IPS-18a (cell line): ENCODE results near the gene OR51T1.

Source experiments
- H3K27ac ChIP-seq: one replicate; pipeline ENCODE4 v1.5.1; 2013; ENCODE audit warnings: low read length
- H3K27me3 ChIP-seq: one replicate; pipeline ENCODE4 v1.6.1; 2013; ENCODE audit warnings: mild to moderate bottlenecking, low read length; ENCODE audit not compliant: control insufficient read depth, insufficient read depth
- H3K36me3 ChIP-seq: one replicate; pipeline ENCODE4 v1.6.1; 2013; ENCODE audit warnings: low read depth, low read length; ENCODE audit not compliant: control insufficient read depth
- H3K4me1 ChIP-seq: one replicate; pipeline ENCODE4 v1.6.1; 2013; ENCODE audit warnings: low read depth, low read length; ENCODE audit not compliant: control insufficient read depth
- H3K4me3 ChIP-seq: one replicate; pipeline ENCODE4 v1.5.1; 2013; ENCODE audit warnings: low read length
- H3K9ac ChIP-seq: one replicate; pipeline ENCODE4 v1.6.1; 2013; ENCODE audit warnings: mild to moderate bottlenecking, low read length, moderate library complexity
- H3K9me3 ChIP-seq: one replicate; pipeline ENCODE4 v1.6.1; 2013; ENCODE audit warnings: low read depth, low read length; ENCODE audit not compliant: control insufficient read depth

The OR51T1 gene

DNA sequence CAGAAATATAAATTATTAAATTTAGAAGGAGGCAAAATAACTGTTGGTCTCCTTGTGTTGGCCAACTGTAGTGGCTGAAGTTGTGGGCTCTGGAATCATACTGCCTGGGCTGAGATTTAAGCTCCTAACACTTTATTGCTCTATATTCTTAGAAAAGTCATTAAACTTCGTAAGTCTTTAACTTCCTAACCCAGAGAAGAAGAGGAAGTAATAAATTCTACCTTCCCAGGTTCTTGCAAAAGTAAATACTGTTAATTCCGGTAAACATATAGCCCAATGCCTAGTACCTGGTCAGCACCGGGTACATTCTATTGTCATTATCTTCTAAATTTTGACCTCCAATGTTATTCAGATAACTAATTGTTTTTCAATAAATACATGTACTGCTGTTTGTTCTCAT, 4.5 kb downstream of the OR51T1 start:
- H3K27me3 ChIP-seq = no peaks in the 10 kb centered on the region
- no peak overlapping the region for H3K4me3 ChIP-seq
- no peak overlapping the region for H3K9ac ChIP-seq
- H3K9me3 ChIP-seq = no peaks in the 10 kb centered on the region
- no peaks in the 10 kb centered on the region for H3K36me3 ChIP-seq
- no peak overlapping the region for H3K27ac ChIP-seq
- H3K4me1 ChIP-seq = no peaks in the 10 kb centered on the region

DNA sequence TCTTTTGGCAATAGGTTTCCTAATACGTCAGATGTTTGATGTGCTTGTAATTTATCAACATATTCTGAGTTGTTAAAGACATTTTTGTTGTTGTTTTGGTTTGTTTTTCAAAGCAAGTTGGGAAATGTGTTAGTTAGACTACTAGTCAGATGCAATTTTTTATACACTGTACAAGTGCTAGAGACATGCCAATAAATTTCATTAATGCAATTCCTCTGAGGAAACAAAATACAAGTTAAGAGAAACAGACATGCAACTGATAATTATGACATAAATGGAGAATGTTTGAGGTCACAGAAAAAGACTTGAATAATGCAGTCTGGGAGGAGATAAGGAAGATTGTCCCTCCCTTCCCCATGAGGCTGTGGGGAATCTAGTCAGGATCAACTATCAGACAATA, 5.9 kb downstream of the OR51T1 start:
- H3K4me1 ChIP-seq = no peaks in the 10 kb centered on the region
- H3K9ac ChIP-seq = no peak overlapping the region
- no peaks in the 10 kb centered on the region for H3K9me3 ChIP-seq
- H3K27ac ChIP-seq = no peak overlapping the region
- H3K4me3 ChIP-seq = no peak overlapping the region
- H3K27me3 ChIP-seq = no peaks in the 10 kb centered on the region
- no peaks in the 10 kb centered on the region for H3K36me3 ChIP-seq

DNA sequence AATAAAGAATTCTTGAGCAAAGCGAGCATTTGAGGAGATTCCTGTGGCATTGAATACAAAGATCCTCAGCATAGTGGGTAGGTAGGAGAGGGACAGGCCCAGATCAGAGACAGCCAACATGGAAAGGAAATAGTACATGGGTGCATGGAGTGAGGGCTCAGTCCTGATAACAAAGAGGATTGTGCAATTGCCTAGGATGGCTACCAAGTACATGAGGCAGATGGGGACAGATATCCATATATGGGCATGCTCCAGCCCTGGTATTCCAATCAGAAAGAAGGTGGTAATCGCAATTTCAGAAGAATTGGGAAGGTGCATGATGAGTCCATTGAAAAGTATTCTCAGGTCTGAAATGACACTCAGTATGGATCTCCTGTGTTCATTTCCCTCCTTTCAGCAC, 8.6 kb downstream of the OR51T1 start:
- Histone ChIP-seq H3K9me3 (no peaks in the 10 kb centered on the region), H3K36me3 (no peaks in the 10 kb centered on the region), H3K4me1 (no peaks in the 10 kb centered on the region), H3K9ac (no peak overlapping the region), H3K4me3 (no peak overlapping the region), H3K27ac (no peak overlapping the region), H3K27me3 (no peaks in the 10 kb centered on the region)

DNA sequence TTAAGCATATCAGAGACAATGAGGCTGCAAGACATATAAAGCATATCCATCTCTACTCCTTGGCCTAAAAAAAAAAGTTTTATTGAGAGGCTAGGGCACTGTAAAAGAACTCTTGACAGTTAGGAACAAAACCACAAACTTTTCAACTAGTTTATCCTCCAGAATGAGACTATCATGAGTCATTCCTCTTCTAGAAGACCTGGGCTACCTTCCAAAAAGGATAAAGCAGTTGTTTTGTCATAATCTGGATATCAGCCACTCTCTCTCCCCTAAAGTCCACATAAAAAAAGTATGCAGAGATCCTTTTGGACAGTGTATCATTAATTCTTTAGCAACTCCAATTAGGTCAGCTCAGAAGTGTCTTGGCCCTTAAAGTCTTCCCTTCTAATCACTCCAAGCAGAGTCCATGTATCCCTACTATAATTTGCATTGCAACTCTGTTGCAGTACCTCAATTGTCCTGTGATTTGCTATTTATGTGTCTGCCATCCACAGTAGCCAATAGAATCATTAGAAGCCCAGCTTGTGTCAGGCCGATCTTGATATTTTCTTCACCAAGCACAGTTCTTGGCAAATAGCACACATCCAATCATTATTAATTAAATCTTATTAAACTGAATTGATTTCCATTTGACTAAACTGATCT, 10.4 kb downstream of the OR51T1 start:
- no peaks in the 10 kb centered on the region for H3K4me1 ChIP-seq
- H3K9me3 ChIP-seq = no peaks in the 10 kb centered on the region
- no peaks in the 10 kb centered on the region for H3K27me3 ChIP-seq
- H3K27ac ChIP-seq = no peak overlapping the region
- H3K36me3 ChIP-seq = no peaks in the 10 kb centered on the region
- no peak overlapping the region for H3K9ac ChIP-seq
- no peak overlapping the region for H3K4me3 ChIP-seq

DNA sequence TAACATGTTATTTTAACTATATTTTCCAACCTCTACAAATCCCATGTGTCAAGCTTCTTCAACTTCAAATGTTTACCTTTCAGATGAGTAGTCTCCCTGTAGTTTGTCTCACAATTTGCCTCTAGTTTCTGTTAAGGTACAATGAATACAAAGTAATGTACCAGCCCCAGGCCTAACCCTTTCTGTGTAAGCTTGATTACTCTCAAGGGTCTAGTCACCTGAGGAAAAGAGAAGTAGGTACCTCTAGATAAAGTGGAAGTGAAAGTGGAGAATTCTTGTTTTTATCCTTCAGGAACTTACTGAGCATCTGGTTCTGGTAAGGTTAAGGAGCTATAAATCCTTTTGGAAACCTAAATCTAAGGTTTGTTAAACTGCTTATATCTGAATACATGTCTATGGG, 21.8 kb downstream of the OR51T1 start, which contains the start of gene OR51A7:
Gene OR51A7, plus strand, starts transcription at position 300 of the 400 bp plus-strand sequence. CDS start 3,587 bp downstream, outside the sequence.
- H3K4me1 ChIP-seq = no peaks in the 10 kb centered on the region
- H3K36me3 ChIP-seq = no peaks in the 10 kb centered on the region
- no peaks in the 10 kb centered on the region for H3K9me3 ChIP-seq
- H3K4me3 ChIP-seq = no peak within 1 kb of the TSS
- no peak within 1 kb of the TSS for H3K27ac ChIP-seq
- H3K9ac ChIP-seq = no peak within 1 kb of the TSS
- no peaks in the 10 kb centered on the region for H3K27me3 ChIP-seq

DNA sequence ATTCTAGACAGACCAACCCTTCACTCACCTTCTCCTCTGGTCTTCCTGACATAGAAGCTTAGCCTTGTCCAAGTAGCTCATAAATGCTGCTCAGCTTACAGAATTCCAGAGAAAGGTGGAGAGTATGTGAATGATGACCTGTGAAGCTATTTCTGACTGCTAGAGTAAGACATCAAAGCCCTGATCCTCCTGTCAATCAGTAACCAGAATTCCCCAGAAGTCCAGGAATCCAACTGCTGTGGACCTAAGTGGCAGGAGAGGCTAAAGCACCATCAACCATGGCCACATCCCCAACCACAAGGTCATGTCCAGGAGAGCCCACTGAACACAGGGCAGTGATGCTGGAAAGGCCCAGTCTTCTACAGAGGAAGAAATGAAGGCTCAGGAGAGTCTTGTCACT, 34.9 kb downstream of the OR51T1 start:
- Histone ChIP-seq H3K27me3 (no peaks in the 10 kb centered on the region), H3K36me3 (no peaks in the 10 kb centered on the region), H3K27ac (no peak overlapping the region), H3K9me3 (no peaks in the 10 kb centered on the region), H3K4me1 (no peaks in the 10 kb centered on the region), H3K9ac (no peak overlapping the region), H3K4me3 (no peak overlapping the region)

DNA sequence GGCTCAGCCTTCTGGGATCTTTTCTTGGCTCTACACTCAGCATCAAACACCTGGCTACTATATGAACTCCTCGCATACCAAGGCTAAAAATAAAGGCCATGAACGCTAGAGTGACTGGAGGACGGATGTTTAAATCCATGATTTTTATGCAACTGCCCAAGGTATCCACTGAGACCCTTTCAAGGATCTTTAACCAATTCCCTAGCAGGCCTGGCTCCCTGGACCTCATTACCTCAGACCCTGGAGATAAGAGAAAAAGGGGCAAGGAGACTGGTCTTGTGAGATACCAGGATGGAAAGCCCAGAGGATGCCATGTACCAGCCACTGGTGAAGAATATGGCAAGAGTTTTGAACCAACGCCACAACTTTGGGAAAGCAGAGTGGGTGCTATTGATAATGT, 37.5 kb downstream of the OR51T1 start, which contains the start of gene OR51G2:
Gene OR51G2, minus strand, starts transcription at position 101 of the 400 bp plus-strand sequence. CDS start 3,687 bp downstream, outside the sequence.
- Histone ChIP-seq H3K9ac (no peak within 1 kb of the TSS), H3K27ac (no peak within 1 kb of the TSS), H3K4me1 (no peaks in the 10 kb centered on the region), H3K27me3 (no peaks in the 10 kb centered on the region), H3K9me3 (no peaks in the 10 kb centered on the region), H3K4me3 (no peak within 1 kb of the TSS), H3K36me3 (no peaks in the 10 kb centered on the region)

DNA sequence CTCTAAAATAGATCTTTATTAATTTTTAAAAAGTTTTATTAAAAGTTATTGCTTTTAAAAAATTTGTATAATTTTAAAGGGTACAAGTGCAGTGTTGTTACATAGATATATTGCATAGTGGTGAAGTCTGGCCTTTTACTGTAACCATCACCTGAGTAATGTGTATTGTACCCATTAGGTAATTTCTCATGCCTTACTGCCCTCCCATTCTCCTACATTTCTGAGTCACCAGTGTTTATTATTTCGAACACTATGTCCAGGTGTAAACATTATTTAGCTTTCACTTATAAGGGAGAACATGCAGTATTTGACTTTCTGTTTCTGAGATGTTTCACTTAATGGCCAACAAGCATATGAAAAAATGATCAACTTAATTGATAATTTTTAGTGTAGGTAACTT, 40.1 kb downstream of the OR51T1 start:
- no peak overlapping the region for H3K9ac ChIP-seq
- H3K4me1 ChIP-seq = no peaks in the 10 kb centered on the region
- no peak overlapping the region for H3K27ac ChIP-seq
- no peak overlapping the region for H3K4me3 ChIP-seq
- H3K27me3 ChIP-seq = no peaks in the 10 kb centered on the region
- no peaks in the 10 kb centered on the region for H3K9me3 ChIP-seq
- no peaks in the 10 kb centered on the region for H3K36me3 ChIP-seq

DNA sequence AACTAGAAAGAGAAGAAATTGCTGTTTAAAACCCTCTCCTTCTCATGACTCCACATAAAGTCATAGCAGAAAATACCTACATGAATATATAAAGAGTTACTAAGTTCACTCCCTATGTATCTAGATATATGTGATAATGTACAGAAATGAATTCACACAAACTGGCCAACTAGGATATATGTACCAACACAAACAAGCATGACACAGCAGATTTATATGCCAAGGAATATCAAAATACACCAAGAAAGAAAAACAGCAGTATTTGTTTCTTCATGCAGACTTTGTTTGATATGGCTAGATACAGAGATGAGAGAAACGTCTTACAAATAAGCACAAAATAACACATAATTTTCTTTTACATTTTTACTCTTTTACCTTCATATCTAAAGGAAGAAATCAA, 40.6 kb downstream of the OR51T1 start:
- no peak overlapping the region for H3K4me3 ChIP-seq
- H3K4me1 ChIP-seq = no peaks in the 10 kb centered on the region
- H3K9me3 ChIP-seq = no peaks in the 10 kb centered on the region
- no peak overlapping the region for H3K9ac ChIP-seq
- H3K27me3 ChIP-seq = no peaks in the 10 kb centered on the region
- H3K27ac ChIP-seq = no peak overlapping the region
- no peaks in the 10 kb centered on the region for H3K36me3 ChIP-seq

DNA sequence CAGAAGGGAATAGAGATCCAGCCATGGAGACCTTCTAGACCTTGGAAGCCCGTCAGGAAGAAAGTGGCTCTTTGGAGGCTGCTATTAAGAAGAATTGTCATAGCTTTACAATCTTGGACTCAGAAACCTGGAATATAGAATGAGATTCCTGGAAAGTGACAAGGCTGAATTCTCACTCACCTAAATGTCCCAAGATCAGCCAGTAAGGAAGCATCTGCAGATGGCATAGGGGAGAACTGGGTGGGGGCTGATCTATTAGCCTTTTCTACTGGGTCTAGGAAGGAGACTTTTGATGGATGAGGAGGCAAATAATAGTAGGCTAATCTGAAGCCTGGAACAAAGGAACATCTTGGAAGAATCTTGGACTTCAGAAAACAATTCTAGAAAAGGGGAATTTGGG, 42.5 kb downstream of the OR51T1 start, which contains the start of gene OR51G1:
Gene OR51G1, minus strand, starts transcription at position 101 of the 400 bp plus-strand sequence. Its CDS starts 0 bp downstream, at position 101.
- no peaks in the 10 kb centered on the region for H3K27me3 ChIP-seq
- no peaks in the 10 kb centered on the region for H3K4me1 ChIP-seq
- H3K27ac ChIP-seq = no peak within 1 kb of the TSS
- no peaks in the 10 kb centered on the region for H3K9me3 ChIP-seq
- no peaks in the 10 kb centered on the region for H3K36me3 ChIP-seq
- H3K9ac ChIP-seq = no peak within 1 kb of the TSS
- H3K4me3 ChIP-seq = no peak within 1 kb of the TSS

DNA sequence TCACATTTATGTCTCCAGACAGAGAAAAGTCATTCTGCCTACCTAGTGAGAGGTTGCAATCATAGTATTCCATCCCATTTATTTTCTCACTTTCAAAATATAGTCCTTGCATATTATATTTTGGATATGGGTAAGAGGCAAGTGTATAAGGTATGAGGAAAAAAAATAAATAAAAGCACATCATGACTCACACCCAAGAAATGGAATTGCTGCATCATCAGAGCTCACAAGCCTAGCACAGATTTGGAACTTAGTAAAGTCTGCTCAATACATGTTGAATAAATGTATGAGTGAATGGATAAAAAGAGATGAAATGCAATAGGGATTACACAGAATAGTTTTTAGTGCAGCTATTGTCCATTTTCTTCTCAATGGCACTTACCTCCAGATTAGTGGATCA, 44.9 kb downstream of the OR51T1 start:
- Histone ChIP-seq H3K36me3 (no peaks in the 10 kb centered on the region), H3K9me3 (no peaks in the 10 kb centered on the region), H3K9ac (no peak overlapping the region), H3K27me3 (no peaks in the 10 kb centered on the region), H3K4me1 (no peaks in the 10 kb centered on the region), H3K4me3 (no peak overlapping the region), H3K27ac (no peak overlapping the region)
